HG03139 (cell line): ENCODE measurements around the gene TXNDC11.

Experiments used
- ATAC-seq: cut with Tn5 transposase; IDR thresholded peaks from one replicate; pipeline ENCODE4 v1.9.1; 2021; ENCODE audit not compliant: unreplicated experiment

Gene TXNDC11

DNA sequence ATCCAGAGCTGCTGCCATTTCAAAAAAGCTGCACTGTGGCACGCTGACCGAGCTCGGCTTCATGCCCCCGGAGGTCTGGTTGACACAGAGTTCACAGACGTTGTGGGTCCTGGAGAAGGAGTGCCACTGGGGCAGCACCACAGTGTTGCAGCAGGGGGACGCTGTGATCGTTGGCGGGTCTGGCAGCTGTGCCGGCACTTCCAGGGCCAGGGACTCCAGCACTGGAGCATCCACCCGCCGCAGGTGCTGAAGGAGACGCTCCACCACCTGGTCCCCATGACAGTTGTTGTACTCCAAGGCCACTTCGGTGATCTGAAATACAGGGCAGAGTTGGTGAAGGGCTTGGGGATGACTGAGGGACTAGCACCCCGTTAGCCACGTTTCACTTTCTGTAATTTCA is 50.9 kb downstream of the TXNDC11 start:
- no peak for ATAC-seq

- ATAC-seq = no peak
Measured at GRCh38 chr16:11691235-11691634, 51.4 kb downstream of the TXNDC11 start.

DNA sequence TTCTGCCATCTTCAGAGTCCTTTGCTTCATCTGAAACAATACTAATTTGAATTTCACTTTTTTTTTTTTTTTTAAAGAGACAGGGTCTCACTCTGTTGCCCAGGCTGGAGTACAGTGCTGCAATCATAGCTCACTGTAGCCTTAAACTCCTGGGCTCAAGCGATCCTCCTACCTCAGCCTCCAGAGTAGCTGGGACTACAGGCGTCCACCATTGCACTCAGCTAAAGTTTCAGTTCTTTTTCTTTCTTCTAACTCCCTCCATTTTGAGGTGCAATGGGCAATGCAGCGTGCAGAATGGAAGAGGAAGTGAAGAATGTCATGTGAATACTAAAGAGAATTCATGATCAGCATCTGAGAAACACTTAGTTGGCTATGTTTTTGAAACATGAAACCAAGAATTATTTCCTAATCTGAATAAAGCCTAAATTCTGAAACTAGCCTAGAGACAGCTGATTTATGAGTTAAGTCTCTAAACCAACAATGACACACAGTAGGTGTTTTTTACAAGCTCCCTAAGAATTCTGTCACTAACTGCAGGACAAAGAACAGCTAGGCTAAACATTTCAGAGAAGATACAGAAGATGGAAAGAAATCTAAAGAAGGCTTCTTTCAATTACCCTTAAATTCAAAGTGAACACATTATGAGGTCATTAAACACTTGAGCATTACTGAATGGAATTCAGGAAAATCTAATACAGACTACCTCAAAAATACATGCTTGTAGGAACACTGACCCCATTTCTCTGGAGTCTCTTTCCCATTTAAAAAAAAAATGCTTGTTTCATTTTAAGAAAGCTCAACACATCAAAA is 53.4 kb downstream of the TXNDC11 start:
- peak; percentile 77 for ATAC-seq

- no peak for ATAC-seq
Measured at GRCh38 chr16:11688520-11688886, 54.2 kb downstream of the TXNDC11 start.

- ATAC-seq = no peak
Measured at GRCh38 chr16:11687601-11688519, 54.8 kb downstream of the TXNDC11 start.

DNA sequence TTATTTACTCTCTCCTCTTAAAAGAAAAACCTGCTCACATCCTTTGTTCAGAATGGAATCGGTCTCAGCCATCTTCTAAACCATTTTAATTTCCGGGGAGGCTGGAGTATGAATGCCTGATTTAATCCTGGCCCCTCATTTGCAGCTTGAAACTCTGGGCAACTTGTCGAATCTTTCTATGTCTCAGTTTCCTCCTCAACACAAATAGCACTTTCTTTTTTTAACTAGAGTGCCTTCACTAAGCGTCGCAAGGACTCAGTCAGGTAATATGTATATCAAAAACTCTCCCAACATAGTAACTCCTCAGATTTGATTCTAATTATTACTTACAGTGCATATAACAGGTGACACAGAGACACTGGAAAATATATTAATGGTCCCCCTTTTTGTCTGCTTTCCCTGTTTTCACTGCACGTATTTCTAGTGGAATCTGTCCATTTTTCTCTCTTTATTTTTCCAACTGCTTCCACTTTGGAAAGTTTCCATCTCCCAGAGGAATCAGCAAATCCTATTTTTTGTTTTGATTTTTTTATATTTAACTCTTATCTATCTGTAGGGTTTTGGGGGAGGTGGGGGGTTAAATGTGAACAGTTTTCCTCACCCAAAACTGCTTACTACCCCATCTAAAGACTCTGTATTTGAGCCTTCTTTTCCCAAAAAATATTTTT is 55.8 kb downstream of the TXNDC11 start:
- no peak for ATAC-seq

- no peak for ATAC-seq
Measured at GRCh38 chr16:11685844-11686618, 56.6 kb downstream of the TXNDC11 start.

GRCh38 chr16:11684231-11685025 is 58.2 kb downstream of the TXNDC11 start:
- no peak for ATAC-seq

- no peak for ATAC-seq
Measured at GRCh38 chr16:11683145-11683544, 59.5 kb downstream of the TXNDC11 start.

- ATAC-seq = no peak
Measured at GRCh38 chr16:11682655-11683096, 60.0 kb downstream of the TXNDC11 start.

DNA sequence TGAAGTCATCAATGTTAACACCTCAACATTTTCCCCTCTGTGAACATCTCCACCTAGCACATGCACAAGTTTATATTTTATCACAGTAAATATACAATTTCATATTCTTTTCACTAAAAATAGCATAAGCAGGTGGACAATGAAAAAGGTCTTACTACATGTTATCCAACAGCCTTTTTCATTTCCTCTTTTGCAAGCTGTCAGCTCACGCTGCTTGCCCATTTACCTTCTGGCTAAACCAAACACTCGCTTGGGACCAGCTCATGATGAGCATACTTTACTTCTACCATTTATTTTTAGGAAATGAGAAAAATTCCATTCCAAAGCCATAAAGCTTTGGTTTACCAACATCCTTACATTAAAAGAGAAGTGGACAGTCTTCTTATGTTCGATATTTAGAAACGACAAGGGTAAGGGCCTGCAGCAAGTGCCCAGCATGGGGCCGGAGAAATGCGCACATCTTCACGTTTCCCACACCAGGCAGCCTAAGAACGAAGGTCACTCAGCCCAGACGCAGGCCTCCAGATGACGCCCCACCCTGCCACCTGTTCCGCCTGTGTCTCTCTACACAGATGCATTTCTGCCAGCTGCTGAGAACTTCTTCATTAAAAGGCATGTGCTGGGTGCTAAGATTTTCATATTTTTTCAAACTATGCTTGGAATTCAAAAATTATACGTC is 60.5 kb downstream of the TXNDC11 start:
- ATAC-seq = no peak

GRCh38 chr16:11681556-11681955 is 61.1 kb downstream of the TXNDC11 start:
- no peak for ATAC-seq

- ATAC-seq = no peak
Measured at GRCh38 chr16:11679941-11680911, 62.4 kb downstream of the TXNDC11 start.

DNA sequence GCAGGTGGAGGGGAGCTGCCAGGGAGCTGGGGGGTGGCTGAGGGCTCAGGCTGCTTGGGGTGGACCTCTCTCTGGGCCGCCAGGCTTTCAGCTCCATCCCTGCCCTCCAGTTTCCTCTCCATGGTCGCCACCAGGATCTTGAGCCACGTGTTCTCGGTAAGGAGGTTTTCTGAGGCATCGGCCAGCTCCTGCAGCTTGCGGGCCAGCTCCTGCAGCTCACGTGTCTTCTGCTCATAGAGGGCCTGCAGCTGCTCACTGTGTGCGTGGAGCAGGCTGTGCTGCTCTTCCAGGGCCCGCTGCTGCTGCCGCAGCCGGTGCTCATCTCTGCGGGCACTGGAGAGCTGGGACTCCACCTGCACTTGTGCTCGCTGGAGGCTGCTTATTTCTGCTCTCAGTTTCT is 63.4 kb downstream of the TXNDC11 start:
- ATAC-seq = no peak

GRCh38 chr16:11677959-11678881 is 64.4 kb downstream of the TXNDC11 start:
- no peak for ATAC-seq

DNA sequence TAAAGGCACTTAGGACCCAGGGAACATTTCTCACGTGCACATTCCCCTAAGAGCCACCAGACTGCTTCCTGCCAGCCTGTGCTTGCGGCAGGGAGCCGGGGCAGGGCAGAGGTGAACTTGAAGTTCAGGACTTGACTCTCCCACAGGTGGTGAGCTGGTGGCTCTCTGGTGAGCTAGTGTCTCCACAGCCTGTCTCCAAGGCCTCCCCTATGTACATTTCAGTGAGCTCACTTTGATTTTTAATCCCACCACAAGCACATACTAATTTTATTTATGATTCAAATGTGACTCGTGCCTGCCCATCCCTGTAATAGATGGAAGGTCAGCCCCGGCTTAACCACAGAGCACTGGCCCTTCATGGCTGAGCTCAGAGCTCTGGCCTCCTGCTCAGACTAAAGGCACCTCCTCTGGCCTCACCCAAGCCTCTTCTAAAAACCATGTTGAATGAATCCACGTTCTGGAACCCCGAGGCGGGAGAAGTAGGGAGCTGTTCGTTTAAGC is 65.2 kb downstream of the TXNDC11 start:
- ATAC-seq = no peak

DNA sequence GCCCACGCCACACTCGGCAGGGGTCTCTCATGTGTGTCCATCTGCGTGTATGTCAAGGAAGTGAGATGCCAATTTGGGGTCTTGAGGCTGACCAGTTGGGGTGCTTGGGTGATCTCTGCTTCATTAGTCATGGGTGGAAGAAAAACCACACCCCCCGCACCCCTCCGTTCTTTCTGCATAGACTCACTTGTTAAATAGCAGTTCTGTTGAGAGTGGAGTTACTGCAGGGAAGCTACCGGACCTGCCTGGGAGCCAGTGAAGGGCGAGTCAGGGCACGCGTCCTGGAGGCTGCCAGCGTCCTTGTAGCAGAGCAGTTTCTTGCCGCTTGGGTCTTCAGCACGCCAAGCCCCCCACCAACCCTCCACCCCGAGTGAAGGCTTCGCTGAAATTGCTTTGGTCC is 65.9 kb downstream of the TXNDC11 start:
- no peak for ATAC-seq
